Adipocyte (in vitro differentiated cells): ENCODE measurements around the gene IFITM1.
"Not testable (repeated sequence)": the region's sequence is repeated elsewhere in the genome, so short reads cannot be mapped to it uniquely, and the experiment has no call there.

ENCODE experiments used
- DNase-seq: peaks from one replicate; pipeline ENCODE4 v3.0.0-alpha.2; 2015; ENCODE audit warnings: low read depth
- H3K27me3 ChIP-seq: replicated peaks from 2 replicates; pipeline ENCODE4 v1.7.0; 2013; ENCODE audit warnings: mild to moderate bottlenecking, low read length, moderate library complexity; ENCODE audit not compliant: control insufficient read depth, insufficient read depth
- H3K36me3 ChIP-seq: 2 replicates; pipeline ENCODE4 v1.7.0; 2013; ENCODE audit warnings: low read length, mild to moderate bottlenecking, moderate library complexity; ENCODE audit not compliant: control insufficient read depth, insufficient read depth, severe bottlenecking
- H3K4me1 ChIP-seq: 2 replicates; pipeline ENCODE4 v1.7.0; 2013; ENCODE audit warnings: mild to moderate bottlenecking, low read length, moderate library complexity; ENCODE audit not compliant: control insufficient read depth, insufficient read depth
- H3K4me3 ChIP-seq: 2 replicates; pipeline ENCODE4 v1.7.0; 2013; ENCODE audit warnings: mild to moderate bottlenecking, low read length, moderate library complexity
- H3K9ac ChIP-seq: 2 replicates; pipeline ENCODE4 v1.7.0; 2013; ENCODE audit warnings: mild to moderate bottlenecking, low read length, moderate library complexity
- H3K9me3 ChIP-seq: 2 replicates; pipeline ENCODE4 v1.7.0; 2013; ENCODE audit warnings: mild to moderate bottlenecking, low read length, moderate library complexity; ENCODE audit not compliant: control insufficient read depth

IFITM1 gene

DNA sequence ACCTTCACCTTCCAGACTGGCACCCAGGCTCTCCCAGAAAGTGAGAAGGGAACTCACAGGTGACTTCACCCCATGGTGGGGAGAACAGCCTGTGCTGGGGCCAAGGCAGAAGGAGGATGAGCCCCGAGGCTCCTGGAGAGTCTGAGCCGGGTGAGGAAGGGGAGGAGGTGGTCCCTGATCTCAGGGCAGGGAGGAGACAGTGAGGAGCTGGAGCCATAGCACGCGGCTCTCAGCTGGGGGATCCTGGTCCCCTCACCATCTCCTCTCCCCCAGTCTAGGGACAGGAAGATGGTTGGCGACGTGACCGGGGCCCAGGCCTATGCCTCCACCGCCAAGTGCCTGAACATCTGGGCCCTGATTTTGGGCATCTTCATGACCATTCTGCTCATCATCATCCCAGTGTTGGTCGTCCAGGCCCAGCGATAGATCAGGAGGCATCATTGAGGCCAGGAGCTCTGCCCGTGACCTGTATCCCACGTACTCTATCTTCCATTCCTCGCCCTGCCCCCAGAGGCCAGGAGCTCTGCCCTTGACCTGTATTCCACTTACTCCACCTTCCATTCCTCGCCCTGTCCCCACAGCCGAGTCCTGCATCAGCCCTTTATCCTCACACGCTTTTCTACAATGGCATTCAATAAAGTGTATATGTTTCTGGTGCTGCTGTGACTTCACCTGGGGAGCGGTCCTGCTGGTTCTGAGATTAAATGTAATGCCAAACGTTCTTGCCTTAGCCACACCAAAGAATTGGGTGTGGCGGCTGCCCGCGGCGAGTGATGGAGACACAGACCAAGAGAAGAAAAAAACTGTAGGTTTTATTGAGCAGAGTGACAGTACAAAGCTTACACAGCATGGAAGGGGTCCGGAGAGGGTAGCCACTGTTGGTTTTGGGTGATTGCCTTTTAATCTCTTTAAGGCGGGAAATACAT is 4.8 kb upstream of the IFITM1 start:
- Histone ChIP-seq H3K4me3 (peak overlapping the region; percentile 91), H3K4me1 (peaks cover 27% of the 10 kb centered on the region), H3K9ac (peak overlapping the region; percentile 92)
- DNase-seq, H3K36me3 ChIP-seq, H3K9me3 ChIP-seq, H3K27me3 ChIP-seq: not testable (repeated sequence)

DNA sequence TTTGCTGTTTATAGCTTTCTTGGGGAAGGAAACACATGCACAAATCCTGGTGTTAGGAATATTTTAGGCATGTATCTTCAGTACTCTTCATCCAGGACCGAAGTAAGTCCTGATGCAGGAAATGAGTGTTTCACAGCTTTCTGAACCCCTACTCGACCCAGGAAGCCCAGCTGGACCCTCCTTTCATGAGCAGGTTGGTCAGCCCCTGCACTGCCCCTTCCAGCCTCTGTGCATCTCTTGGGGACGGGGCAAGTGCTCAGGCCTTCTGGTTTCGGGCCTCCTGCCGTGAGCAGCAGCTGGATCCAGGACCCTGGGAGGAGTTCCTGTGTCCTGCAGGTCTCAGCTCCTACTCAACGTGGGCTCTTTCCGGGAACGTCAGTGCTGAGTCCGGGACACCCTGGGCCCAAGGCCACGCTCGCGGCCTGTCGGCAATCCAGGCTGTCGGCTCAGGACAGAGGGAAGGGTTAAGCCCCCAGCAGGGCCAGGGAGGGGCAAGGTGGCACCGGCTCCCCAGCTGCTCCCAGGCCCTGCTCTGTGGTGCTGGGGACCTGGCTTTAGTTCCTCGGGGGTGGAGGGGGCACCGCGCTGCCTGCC is 3.8 kb upstream of the IFITM1 start:
- H3K4me1 ChIP-seq: peaks cover 27% of the 10 kb centered on the region
- peak overlapping the region; percentile 92 for H3K9ac ChIP-seq
- H3K27me3 ChIP-seq, H3K9me3 ChIP-seq, DNase-seq, H3K36me3 ChIP-seq: not testable (repeated sequence)
- peak overlapping the region; percentile 91 for H3K4me3 ChIP-seq

DNA sequence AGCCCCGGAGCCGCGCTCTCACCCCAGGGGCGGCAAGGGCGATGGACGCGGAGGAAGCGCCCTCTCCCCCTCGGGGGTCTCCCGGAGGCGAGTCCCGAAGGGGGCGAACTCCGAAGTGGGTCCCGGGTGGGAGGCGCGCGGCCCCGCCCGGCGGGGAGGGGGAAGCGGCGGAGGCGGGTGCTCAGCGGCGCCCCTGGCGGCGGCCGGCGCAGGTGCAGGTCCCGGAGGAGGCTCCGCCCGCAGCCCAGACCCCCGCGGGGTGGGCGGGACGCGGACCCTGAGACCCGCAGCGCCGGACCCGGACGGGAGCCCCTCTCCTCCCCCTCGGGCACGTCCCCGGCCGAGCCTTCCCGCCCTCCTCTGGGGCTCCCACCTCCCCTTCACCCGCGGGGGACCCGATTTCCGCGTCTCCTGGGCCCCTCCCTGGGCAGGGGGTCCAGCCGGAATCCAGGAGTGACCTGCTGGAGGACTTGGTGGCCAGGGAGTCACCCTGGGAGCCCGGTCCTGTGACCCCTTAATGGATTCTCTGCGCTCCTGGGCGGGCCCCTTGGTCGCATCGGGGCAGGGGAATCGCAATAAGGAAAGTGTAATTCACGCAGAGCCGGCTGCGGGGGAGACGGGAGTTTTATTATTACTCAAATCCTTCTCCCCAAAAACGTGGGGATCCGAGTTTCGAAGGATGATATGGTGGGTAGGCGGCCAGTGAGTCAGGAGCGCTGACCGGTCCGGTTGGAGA is 2.7 kb upstream of the IFITM1 start:
- not testable (repeated sequence) for H3K9me3 ChIP-seq

DNA sequence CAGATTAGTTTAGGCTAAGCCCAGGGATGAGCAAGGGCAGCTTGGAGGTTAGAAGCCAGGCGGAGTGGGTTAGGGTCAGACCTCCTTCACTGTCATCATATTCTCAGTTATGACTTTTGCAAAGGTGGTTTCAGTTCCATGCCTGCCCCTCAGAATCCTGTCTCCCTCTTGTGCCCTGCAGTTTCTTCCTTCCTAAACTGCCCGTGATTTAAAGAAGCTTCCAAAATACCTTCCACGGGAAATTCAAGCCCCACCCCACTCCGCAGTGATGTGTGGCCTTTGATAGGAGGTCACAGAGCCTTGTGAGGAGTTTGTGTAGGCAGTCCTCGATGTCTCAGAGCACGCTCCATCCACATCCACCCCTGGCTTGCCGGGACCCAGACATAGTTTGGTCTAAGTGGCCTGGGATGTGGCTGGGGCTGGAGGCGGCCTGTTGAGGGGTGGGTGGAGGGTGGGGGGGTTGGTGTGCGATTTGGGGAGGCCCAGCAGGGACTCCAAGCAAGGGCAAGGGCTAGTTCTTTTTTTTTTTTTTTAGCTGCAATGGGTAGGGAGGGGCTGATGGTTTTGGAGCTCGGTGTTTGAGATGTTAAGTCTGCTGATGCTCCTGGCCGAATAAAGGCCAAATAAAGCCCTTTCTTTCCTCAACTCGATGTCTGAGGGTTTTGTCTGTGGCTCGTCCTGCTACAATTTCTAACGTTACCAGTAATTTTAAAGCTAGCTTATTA is 1.6 kb upstream of the IFITM1 start:
- no peak for DNase-seq
- Histone ChIP-seq H3K4me1 (peaks cover 35% of the 10 kb centered on the region), H3K27me3 (no peaks in the 10 kb centered on the region), H3K9ac (peak overlapping the region; percentile 79), H3K4me3 (peak overlapping the region; percentile 52), H3K9me3 (no peaks in the 10 kb centered on the region), H3K36me3 (no peaks in the 10 kb centered on the region)

More for the DNA sequence above, 2.7 kb upstream of the IFITM1 start:
- not testable (repeated sequence) for H3K36me3 ChIP-seq, H3K27me3 ChIP-seq, DNase-seq
- Histone ChIP-seq H3K9ac (peak overlapping the region; percentile 79), H3K4me1 (peaks cover 30% of the 10 kb centered on the region), H3K4me3 (peak overlapping the region; percentile 52)

GRCh38 chr11:313304-313786 is 495 bp upstream of the IFITM1 start:
- DNase-seq: no peak
- Histone ChIP-seq H3K4me1 (peaks cover 38% of the 10 kb centered on the region), H3K27me3 (no peaks in the 10 kb centered on the region), H3K4me3 (no peak overlapping the region), H3K9ac (peak overlapping the region; percentile 85), H3K36me3 (no peaks in the 10 kb centered on the region), H3K9me3 (no peaks in the 10 kb centered on the region)

DNA sequence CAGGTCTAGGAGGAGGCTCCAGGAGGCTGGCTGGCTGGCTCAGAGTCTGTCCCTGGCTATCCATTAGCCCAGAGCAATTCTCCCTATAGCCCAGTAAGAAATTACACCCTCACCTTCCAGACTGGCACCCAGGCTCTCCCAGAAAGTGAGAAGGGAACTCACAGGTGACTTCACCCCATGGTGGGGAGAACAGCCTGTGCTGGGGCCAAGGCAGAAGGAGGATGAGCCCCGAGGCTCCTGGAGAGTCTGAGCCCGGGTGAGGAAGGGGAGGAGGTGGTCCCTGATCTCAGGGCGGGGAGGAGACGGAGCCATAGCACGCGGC is 675 bp downstream of the IFITM1 start:
- not testable (repeated sequence) for H3K36me3 ChIP-seq, DNase-seq, H3K27me3 ChIP-seq, H3K9me3 ChIP-seq
- Histone ChIP-seq H3K4me1 (peaks cover 32% of the 10 kb centered on the region), H3K4me3 (peak overlapping the region; percentile 80), H3K9ac (peak overlapping the region; percentile 85)

GRCh38 chr11:315051-315481 is 1.2 kb downstream of the IFITM1 start:
- Histone ChIP-seq H3K27me3 (no peaks in the 10 kb centered on the region), H3K36me3 (no peaks in the 10 kb centered on the region), H3K4me1 (peaks cover 27% of the 10 kb centered on the region), H3K9me3 (no peaks in the 10 kb centered on the region), H3K4me3 (peak overlapping the region; percentile 80), H3K9ac (peak overlapping the region; percentile 85)
- DNase-seq: no peak

GRCh38 chr11:315516-315994 is 1.7 kb downstream of the IFITM1 start:
- Histone ChIP-seq H3K9me3 (no peaks in the 10 kb centered on the region), H3K9ac (peak overlapping the region; percentile 85), H3K4me1 (peaks cover 27% of the 10 kb centered on the region), H3K4me3 (peak overlapping the region; percentile 80), H3K27me3 (no peaks in the 10 kb centered on the region), H3K36me3 (no peaks in the 10 kb centered on the region)
- no peak for DNase-seq

DNA sequence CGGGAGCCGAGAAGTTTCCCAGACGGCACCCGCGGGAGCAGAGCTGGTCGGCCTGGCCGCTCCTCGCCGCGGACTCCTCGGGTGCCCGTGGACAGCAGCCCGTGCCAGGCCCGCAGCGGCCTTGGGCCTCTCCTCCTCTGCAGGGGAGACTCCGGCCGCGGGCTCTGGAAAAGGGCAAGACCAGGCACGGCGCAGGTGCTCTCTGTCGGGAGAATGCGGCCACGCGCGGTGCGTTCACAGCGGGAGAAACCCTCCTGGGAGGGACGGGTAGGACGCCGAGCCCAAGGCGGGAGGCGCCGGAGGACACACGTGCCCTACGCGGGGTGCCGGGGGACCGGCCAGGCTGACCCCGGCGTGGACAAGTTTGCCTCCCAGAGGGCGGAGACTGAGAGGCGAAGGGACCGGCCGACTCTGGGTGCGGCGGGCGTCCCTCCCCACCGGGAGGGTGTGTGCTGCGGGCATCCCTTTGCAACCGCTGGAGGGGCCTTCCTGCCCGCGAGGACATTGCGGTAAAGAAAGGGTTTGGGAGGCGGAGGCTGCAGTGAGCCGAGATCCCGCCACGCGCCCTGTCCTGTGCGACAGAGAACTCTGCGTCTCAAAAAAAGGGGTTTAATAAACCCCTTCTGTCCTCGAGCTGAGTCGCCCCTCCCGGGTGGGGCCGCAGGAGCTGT is 2.3 kb downstream of the IFITM1 start:
- no peaks in the 10 kb centered on the region for H3K9me3 ChIP-seq
- no peaks in the 10 kb centered on the region for H3K36me3 ChIP-seq
- H3K9ac ChIP-seq: peak overlapping the region; percentile 85
- H3K27me3 ChIP-seq: no peaks in the 10 kb centered on the region
- DNase-seq: no peak
- H3K4me3 ChIP-seq: peak overlapping the region; percentile 80
- H3K4me1 ChIP-seq: peaks cover 31% of the 10 kb centered on the region

DNA sequence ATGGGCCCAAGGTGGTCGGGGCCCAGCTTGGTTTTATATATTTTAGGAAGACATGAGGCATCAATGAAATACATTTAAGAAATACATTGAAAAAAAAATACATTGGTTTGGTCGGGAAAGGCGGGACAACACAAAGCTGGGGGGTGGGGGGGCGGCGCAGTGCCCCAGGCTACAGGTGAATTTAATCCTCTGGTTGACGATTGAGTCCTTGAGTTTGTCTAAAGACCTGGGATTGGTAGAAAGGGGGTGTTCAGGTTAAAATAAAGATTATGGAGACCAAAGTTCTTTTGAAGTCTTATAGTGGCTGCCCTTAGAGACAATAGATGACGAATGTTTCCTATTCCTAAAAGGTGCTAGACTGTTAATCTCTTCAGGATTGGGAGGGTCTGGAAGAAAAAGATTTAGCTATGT is 3.1 kb downstream of the IFITM1 start:
- H3K36me3 ChIP-seq: no peaks in the 10 kb centered on the region
- no peaks in the 10 kb centered on the region for H3K9me3 ChIP-seq
- peak overlapping the region; percentile 85 for H3K9ac ChIP-seq
- no peak for DNase-seq
- no peaks in the 10 kb centered on the region for H3K27me3 ChIP-seq
- peak overlapping the region; percentile 80 for H3K4me3 ChIP-seq
- H3K4me1 ChIP-seq: peaks cover 29% of the 10 kb centered on the region
